ENCODE measurements around the gene TTC39A. TPM values are rescaled to one million over a fixed set of nuclear protein-coding genes. Genes with fewer than 3 reads are reported as not detected.

Gene TTC39A
- total RNA-seq, 4 donors from 2014 or later, result 12.2 to 16.5 (median 15.3) TPM

GRCh38 chr1:51316846-51317120 is 13.6 kb downstream of the TTC39A start:
- WGBS, 2 donors, result 79 to 87% methylated on average over 4 of the region's 4 CpGs
- TF ChIP-seq CTCF (IDR thresholded peaks at IDR 0.05) (no peak), POLR2A (IDR thresholded peaks at IDR 0.05) (no peak)

GRCh38 chr1:51316113-51316845 is 14.1 kb downstream of the TTC39A start:
- no peak for DNase-seq (ENCODE audit: low spot score in 2 of 2)
- 89 to 92% methylated on average over 9 of the region's 9 CpGs for WGBS, 2 donors
- intact Hi-C loops (cut with DNase I; ENCODE audit: low total_unique reads), result no loop called here
- no peak for TF ChIP-seq CTCF (IDR thresholded peaks at IDR 0.05)
- no peak for TF ChIP-seq POLR2A (IDR thresholded peaks at IDR 0.05)
- H3K4me3 ChIP-seq (ENCODE audit: low read depth, poor library complexity, severe bottlenecking), result no peak overlapping the region

More at GRCh38 chr1:51316846-51317120, 13.6 kb downstream of the TTC39A start:
- DNase-seq (ENCODE audit: low spot score in 2 of 2), result no peak
- H3K4me3 ChIP-seq (ENCODE audit: low read depth, poor library complexity, severe bottlenecking), result no peak overlapping the region
- intact Hi-C loops (cut with DNase I; ENCODE audit: low total_unique reads), result no loop called here

- DNase-seq (ENCODE audit: low spot score in 2 of 2), result no peak
- 53 to 54% methylated on average over 3 of the region's 3 CpGs for WGBS, 2 donors
- TF ChIP-seq CTCF (IDR thresholded peaks at IDR 0.05) (no peak), POLR2A (IDR thresholded peaks at IDR 0.05) (no peak)
- intact Hi-C loops (cut with DNase I; ENCODE audit: low total_unique reads), result no loop called here
- no peak overlapping the region for H3K4me3 ChIP-seq (ENCODE audit: low read depth, poor library complexity, severe bottlenecking)
These were observed 15.4 kb downstream of the TTC39A start for GRCh38 chr1:51314974-51315373.

DNA sequence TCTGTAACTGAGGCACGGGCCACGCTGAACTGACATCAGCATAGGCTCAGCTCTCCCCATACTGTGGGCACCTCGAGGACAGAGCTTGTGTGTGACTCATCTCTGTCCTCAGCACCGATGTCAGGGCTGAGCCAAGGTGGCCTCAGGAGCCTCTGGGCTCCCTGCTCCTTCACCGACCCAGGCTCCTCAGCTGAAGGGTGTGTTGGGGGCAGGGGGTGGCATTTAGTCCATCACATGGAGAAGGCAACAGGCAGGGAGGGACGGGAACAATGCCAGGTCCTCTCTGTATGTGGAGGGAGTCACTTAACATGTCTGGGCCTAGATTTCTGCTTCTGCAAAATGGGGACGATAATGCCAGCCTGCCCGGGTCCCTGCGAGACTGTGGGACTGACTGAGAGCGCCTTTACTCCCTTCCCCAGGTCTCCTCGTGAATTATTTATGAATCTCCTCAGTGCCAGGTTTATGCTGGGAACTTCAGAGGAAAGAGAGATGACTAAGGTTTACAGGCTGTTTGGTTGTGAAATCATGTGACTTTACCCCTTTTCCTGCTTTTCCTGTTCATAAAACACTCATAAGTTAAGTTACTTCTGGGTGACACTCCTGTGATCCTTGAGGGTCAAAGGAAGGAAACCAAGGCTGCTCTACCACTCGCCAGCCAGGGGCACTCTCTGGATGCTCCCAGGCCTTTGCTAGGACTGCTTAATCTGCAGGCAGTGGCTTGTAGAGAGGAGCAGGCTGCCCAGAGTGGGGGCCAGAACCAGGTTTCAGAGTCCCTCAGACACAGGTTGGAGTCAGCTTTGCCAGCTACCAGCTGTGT is 16.2 kb downstream of the TTC39A start:
- H3K4me3 ChIP-seq (ENCODE audit: low read depth, poor library complexity, severe bottlenecking), result no peak overlapping the region
- no peak for DNase-seq (ENCODE audit: low spot score in 2 of 2)
- intact Hi-C loops (cut with DNase I; ENCODE audit: low total_unique reads), result no loop called here
- 37 to 41% methylated on average over 12 of the region's 12 CpGs for WGBS, 2 donors
- TF ChIP-seq POLR2A (IDR thresholded peaks at IDR 0.05) (no peak), CTCF (IDR thresholded peaks at IDR 0.05) (no peak)

DNA sequence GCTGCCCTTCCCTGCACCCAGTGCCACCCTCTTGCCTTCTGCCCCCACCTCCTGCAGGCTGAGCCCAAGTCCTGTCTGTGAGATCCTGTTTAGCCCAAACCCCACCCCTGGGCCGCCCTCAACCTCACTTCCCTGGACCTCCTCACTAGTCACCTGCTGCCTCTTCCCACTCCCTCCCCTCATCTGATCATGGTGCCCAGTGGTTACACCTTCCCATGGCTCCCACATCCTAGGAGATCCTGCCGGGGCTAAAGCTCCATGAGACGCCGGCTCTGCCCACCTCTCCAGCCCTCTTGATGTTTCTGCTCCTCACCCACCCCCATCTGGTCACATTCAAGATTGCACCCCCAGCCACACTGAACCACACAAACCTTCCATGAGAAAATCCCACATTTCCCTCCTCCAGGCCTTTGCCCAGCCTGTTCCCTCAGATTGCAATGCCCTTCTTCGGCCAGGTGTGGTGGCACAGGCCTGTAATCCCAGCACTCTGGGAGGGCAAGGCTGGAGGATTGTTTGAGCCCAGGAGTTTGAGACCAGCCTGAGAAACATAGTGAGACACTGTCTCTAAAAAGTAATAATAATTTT is 17.0 kb downstream of the TTC39A start:
- H3K4me3 ChIP-seq (ENCODE audit: low read depth, poor library complexity, severe bottlenecking), result no peak overlapping the region
- WGBS, 2 donors, result 78 to 90% methylated on average over 5 of the region's 5 CpGs
- TF ChIP-seq POLR2A (IDR thresholded peaks at IDR 0.05) (no peak), CTCF (IDR thresholded peaks at IDR 0.05) (no peak)
- intact Hi-C loops (cut with DNase I; ENCODE audit: low total_unique reads), result no loop called here
- no peak for DNase-seq (ENCODE audit: low spot score in 2 of 2)
